K562 (cell line): Measurements from ENCODE around the gene EMID1. TPM values are rescaled to one million over a fixed set of nuclear protein-coding genes. Genes with fewer than 3 reads are reported as not detected.

Experiments
- ADNP ChIP-seq: fragments of 200-800 bp; sonication (Bioruptor generic); IDR thresholded peaks from 2 replicates; pipeline ENCODE4 v1.6.1; 2016; ENCODE audit warnings: missing genetic modification characterization, missing compliant biosample characterization
- BCL6 ChIP-seq: fragments of 250-450 bp; sonication (Bioruptor Pico); IDR thresholded peaks from 2 replicates; pipeline ENCODE4 v1.4.0; 2020
- CAMTA2 ChIP-seq: fragments of 250-450 bp; sonication (Bioruptor Pico); conservative IDR thresholded peaks from 2 replicates; pipeline ENCODE4 v1.5.1; 2022
- CBFA2T3 ChIP-seq: fragments of 450-650 bp; IDR thresholded peaks from 2 replicates; pipeline ENCODE4 v1.6.1; 2017
- EHMT2 ChIP-seq: fragments of 450-650 bp; IDR thresholded peaks from 2 replicates; pipeline ENCODE4 v1.6.1; 2018; ENCODE audit warnings: antibody characterized with exemption
- ERF ChIP-seq: fragments of 450-650 bp; formaldehyde crosslinking; IDR thresholded peaks from 2 replicates; pipeline ENCODE4 v1.4.0; 2020; ENCODE audit warnings: mild to moderate bottlenecking, mixed read lengths
- EWSR1 ChIP-seq: fragments of 450-650 bp; IDR thresholded peaks from 2 replicates; pipeline ENCODE4 v1.6.1; 2018; ENCODE audit warnings: borderline replicate concordance, mild to moderate bottlenecking, low read depth, moderate library complexity; ENCODE audit not compliant: partially characterized antibody
- HDAC8 ChIP-seq: fragments of 450-650 bp; IDR thresholded peaks from 2 replicates; pipeline ENCODE4 v1.6.1; 2016; ENCODE audit warnings: mild to moderate bottlenecking, missing genetic modification characterization, moderate library complexity, missing compliant biosample characterization
- HNRNPLL ChIP-seq: fragments of 200-400 bp; formaldehyde crosslinking; IDR thresholded peaks from 2 replicates; pipeline ENCODE4 v1.6.1; 2017; ENCODE audit warnings: low read length, low read depth, mild to moderate bottlenecking; ENCODE audit not compliant: poor library complexity, severe bottlenecking
- ILF3 ChIP-seq: fragments of 450-650 bp; IDR thresholded peaks from 2 replicates; pipeline ENCODE4 v1.6.1; 2018; ENCODE audit warnings: antibody characterized with exemption, mild to moderate bottlenecking, moderate library complexity, borderline replicate concordance
- KDM4B ChIP-seq, 2 experiments: fragments of 450-650 bp in 1 of 2; sonication (generic) in 1 of 2; IDR thresholded peaks; 2 replicates each; pipeline ENCODE4 v1.6.1; 2016 to 2017; ENCODE audit warnings: borderline replicate concordance in 2 of 2, antibody characterized with exemption in 1 of 2, low read depth in 1 of 2, mild to moderate bottlenecking in 1 of 2
- NCOA1 ChIP-seq: fragments of 450-650 bp; IDR thresholded peaks from 2 replicates; pipeline ENCODE4 v1.6.1; 2016; ENCODE audit warnings: low read depth
- PHB ChIP-seq: fragments of 250-450 bp; sonication (Bioruptor Pico); IDR thresholded peaks from 2 replicates; pipeline ENCODE4 v1.5.0; 2021
- RHOXF2B ChIP-seq: fragments of 250-450 bp; sonication (Bioruptor Pico); conservative IDR thresholded peaks from 2 replicates; pipeline ENCODE4 v1.5.1; 2021
- STAT5A ChIP-seq: IDR thresholded peaks from 2 replicates; pipeline ENCODE4 v1.6.1; 2012; ENCODE audit warnings: low read length, inconsistent platforms, borderline replicate concordance
- ZNF121 ChIP-seq: sonication (generic); formaldehyde crosslinking; conservative IDR thresholded peaks from 2 replicates; pipeline ENCODE4 v1.8.0; 2022; ENCODE audit warnings: missing genetic modification reagents
- ZNF134 ChIP-seq: fragments of 250-450 bp; sonication (Bioruptor Pico); conservative IDR thresholded peaks from 2 replicates; pipeline ENCODE4 v1.4.0; 2020
- ZNF561 ChIP-seq: fragments of 450-650 bp; formaldehyde crosslinking; conservative IDR thresholded peaks from 2 replicates; pipeline ENCODE4 v1.4.0; 2020; ENCODE audit warnings: mild to moderate bottlenecking, moderate library complexity
- polyA plus RNA-seq, 8 experiments: library from polyadenylated mRNA; depleted of rRNA in 4 of 8; stranded (reverse) in 5 of 8; unstranded in 3 of 8; fragments of >200 nt; fragmentation: Nextera tagmentation in 2 of 8; fragmentation: Illumina TruSeq in 1 of 8; extraction: Ambion mirVana in 2 of 8; extraction: Trizol in 1 of 8; gene quantifications; 2 replicates each; pipeline versions ENCODE4 v1.2.1 to v1.2.3, GENCODE V29; 2011 to 2014; ENCODE audit warnings: inconsistent platforms in 1 of 8, missing spikeins in 1 of 8
- total RNA-seq, 7 experiments: library from RNA; depleted of rRNA in 6 of 7; stranded (reverse); fragments of >200 nt in 6 of 7; fragmentation: Illumina TruSeq in 2 of 7; extraction: Trizol in 2 of 7; gene quantifications; 2 replicates each; pipeline versions ENCODE4 v1.2.1 to v1.2.3, GENCODE V29; 2011 to 2021; ENCODE audit warnings: low replicate concordance in 1 of 7
- TF ChIP-seq, protein P1 (sequence below): fragments of 250-450 bp; sonication (Bioruptor Pico); IDR thresholded peaks from 2 replicates; pipeline ENCODE4 v1.5.0; 2022; ENCODE audit warnings: mild to moderate bottlenecking
- TF ChIP-seq, protein P2 (sequence below): sonication (generic); formaldehyde crosslinking; IDR thresholded peaks from 2 replicates; pipeline ENCODE4 v1.9.0; 2022; ENCODE audit warnings: mild to moderate bottlenecking, missing genetic modification reagents
- TF ChIP-seq, protein P3 (sequence below): fragments of 450-650 bp; IDR thresholded peaks from 2 replicates; pipeline ENCODE4 v1.6.1; 2017; ENCODE audit warnings: antibody characterized with exemption
- TF ChIP-seq, protein P4 (sequence below), 2 experiments: IDR thresholded peaks; 2 replicates each; pipeline ENCODE4 v1.6.1; 2012; ENCODE audit warnings: improper control_type of control experiment in 2 of 2, low read depth in 2 of 2, low read length in 2 of 2, borderline replicate concordance in 1 of 2

Gene EMID1
- total and polyA plus RNA-seq, 9 of the 15 experiments (the other 6 are each of a cell fraction or from before 2014, with no cell fraction given) = 0.15 to 7.2 (median 2.7) TPM

DNA sequence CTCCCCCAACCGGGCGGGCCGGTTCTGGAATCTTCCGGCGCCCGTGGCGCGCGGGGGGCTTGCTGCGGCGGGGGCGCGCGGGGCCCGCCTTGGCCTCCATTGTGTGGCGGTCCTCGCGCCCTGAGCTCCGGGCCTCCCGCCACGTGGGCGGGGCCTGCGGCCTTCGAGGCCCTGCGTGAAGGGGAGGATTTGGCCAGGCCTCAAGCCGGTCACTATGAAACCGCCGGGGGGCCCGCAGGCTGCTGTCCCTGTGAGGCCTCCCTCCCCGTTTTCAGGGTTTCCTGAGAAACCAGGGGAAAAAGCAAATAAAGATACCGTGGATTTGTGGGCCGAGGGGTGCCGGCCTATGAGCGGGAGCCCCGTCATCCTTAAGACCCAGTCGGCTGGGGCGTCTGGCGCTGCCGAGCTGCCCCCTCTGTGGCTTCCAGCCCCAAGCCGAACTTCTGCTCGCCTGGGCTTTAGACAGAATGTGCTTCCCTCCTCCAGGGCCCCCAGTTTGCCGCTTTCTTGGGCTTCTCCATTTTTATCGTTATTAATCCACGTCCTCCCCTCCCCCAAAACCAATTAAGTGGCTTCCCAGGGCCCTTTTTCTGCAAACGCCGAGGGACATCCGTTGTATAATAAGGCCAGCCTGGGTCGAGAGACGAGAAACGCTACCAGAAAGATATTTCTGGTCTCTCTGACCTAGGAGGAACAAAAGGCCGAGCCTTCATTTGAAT lies 63.0 kb downstream of the EMID1 start (continued):
- TF ChIP-seq CBFA2T3 = no peak
- TF ChIP-seq, protein P1, sequence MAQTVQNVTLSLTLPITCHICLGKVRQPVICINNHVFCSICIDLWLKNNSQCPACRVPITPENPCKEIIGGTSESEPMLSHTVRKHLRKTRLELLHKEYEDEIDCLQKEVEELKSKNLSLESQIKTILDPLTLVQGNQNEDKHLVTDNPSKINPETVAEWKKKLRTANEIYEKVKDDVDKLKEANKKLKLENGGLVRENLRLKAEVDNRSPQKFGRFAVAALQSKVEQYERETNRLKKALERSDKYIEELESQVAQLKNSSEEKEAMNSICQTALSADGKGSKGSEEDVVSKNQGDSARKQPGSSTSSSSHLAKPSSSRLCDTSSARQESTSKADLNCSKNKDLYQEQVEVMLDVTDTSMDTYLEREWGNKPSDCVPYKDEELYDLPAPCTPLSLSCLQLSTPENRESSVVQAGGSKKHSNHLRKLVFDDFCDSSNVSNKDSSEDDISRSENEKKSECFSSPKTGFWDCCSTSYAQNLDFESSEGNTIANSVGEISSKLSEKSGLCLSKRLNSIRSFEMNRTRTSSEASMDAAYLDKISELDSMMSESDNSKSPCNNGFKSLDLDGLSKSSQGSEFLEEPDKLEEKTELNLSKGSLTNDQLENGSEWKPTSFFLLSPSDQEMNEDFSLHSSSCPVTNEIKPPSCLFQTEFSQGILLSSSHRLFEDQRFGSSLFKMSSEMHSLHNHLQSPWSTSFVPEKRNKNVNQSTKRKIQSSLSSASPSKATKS (CRISPR knock-in tag) = no peak
- TF ChIP-seq ZNF561 (CRISPR knock-in tag) = no peak
- no peak for TF ChIP-seq HNRNPLL
- TF ChIP-seq ERF (CRISPR knock-in tag) = peak; percentile 57; the same call in 1 of the 2 replicates
- TF ChIP-seq, protein P2, sequence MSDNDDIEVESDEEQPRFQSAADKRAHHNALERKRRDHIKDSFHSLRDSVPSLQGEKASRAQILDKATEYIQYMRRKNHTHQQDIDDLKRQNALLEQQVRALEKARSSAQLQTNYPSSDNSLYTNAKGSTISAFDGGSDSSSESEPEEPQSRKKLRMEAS (CRISPR knock-in tag) = peak; percentile 49; the same call in 1 of the 2 replicates
- no peak for TF ChIP-seq NCOA1
- TF ChIP-seq HDAC8 (tag) = 0 out of 2 replicates have a peak, but pooled peaks have one; percentile 27
- TF ChIP-seq ZNF134 = 0 out of 2 replicates have a peak, but pooled peaks have one; percentile 24
- TF ChIP-seq BCL6 (CRISPR knock-in tag) = no peak
- no peak for TF ChIP-seq CAMTA2 (CRISPR knock-in tag)
- TF ChIP-seq STAT5A = no peak
- TF ChIP-seq EWSR1 = no peak
- TF ChIP-seq, protein P3, sequence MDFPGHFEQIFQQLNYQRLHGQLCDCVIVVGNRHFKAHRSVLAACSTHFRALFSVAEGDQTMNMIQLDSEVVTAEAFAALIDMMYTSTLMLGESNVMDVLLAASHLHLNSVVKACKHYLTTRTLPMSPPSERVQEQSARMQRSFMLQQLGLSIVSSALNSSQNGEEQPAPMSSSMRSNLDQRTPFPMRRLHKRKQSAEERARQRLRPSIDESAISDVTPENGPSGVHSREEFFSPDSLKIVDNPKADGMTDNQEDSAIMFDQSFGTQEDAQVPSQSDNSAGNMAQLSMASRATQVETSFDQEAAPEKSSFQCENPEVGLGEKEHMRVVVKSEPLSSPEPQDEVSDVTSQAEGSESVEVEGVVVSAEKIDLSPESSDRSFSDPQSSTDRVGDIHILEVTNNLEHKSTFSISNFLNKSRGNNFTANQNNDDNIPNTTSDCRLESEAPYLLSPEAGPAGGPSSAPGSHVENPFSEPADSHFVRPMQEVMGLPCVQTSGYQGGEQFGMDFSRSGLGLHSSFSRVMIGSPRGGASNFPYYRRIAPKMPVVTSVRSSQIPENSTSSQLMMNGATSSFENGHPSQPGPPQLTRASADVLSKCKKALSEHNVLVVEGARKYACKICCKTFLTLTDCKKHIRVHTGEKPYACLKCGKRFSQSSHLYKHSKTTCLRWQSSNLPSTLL = no peak
- no peak for TF ChIP-seq KDM4B (IDR thresholded peaks at IDR 0.05; ENCODE audit: borderline replicate concordance in 2 of 2, low read depth in 1 of 2)
- TF ChIP-seq PHB = no peak
- TF ChIP-seq ILF3 = no peak
- TF ChIP-seq ZNF121 = no peak
- TF ChIP-seq RHOXF2B (CRISPR knock-in tag) = no peak
- TF ChIP-seq EHMT2 = no peak
- TF ChIP-seq, protein P4, sequence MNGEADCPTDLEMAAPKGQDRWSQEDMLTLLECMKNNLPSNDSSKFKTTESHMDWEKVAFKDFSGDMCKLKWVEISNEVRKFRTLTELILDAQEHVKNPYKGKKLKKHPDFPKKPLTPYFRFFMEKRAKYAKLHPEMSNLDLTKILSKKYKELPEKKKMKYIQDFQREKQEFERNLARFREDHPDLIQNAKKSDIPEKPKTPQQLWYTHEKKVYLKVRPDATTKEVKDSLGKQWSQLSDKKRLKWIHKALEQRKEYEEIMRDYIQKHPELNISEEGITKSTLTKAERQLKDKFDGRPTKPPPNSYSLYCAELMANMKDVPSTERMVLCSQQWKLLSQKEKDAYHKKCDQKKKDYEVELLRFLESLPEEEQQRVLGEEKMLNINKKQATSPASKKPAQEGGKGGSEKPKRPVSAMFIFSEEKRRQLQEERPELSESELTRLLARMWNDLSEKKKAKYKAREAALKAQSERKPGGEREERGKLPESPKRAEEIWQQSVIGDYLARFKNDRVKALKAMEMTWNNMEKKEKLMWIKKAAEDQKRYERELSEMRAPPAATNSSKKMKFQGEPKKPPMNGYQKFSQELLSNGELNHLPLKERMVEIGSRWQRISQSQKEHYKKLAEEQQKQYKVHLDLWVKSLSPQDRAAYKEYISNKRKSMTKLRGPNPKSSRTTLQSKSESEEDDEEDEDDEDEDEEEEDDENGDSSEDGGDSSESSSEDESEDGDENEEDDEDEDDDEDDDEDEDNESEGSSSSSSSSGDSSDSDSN (IDR thresholded peaks at IDR 0.05; ENCODE audit: borderline replicate concordance in 1 of 2, low read depth in 2 of 2, low read length in 2 of 2) = 0 out of 4 replicates have a peak, but pooled peaks of 1 of the 2 experiments have one; percentile 60
- no peak for TF ChIP-seq ADNP (tag)
